Left ventricle myocardium superior (tissue), 1 donor: ENCODE results near the gene EML3. TPM values are rescaled to one million over a fixed set of nuclear protein-coding genes. Genes with fewer than 3 reads are reported as not detected.
"Not testable (repeated sequence)": the region's sequence is repeated elsewhere in the genome, so short reads cannot be mapped to it uniquely, and the experiment has no call there.

ENCODE experiments used
- ATAC-seq: fragments of 200-7000 bp; cut with Tn5 transposase; one replicate; pipeline ENCODE4 v1.9.1; 2020; ENCODE audit warnings: mild to moderate bottlenecking, moderate library complexity
- DNase-seq: peaks from one replicate; pipeline ENCODE4 v3.0.0-alpha.2; 2020
- intact Hi-C: fragments of 100-400 bp; cut with micrococcal nuclease; formaldehyde crosslinking; loops from one replicate; pipeline ENCODE4 v1.11.0; 2022
- total RNA-seq: library from RNA; stranded (reverse); fragmentation: NEBNext Ultra II Directional; extraction: Animal tissue kit (Norgen Biotek cat#: 25700); gene quantifications from one replicate; pipeline ENCODE4 v1.2.1, GENCODE V29; 2021
- donor health status: DM: no; HTN: yes; CAD: no; lungs with severe emphysema.

EML3 gene
- total RNA-seq, 1 donor from 2014 or later = 12.9 TPM

GRCh38 chr11:62622476-62623089 lies 10.0 kb upstream of the EML3 start:
- no peak for DNase-seq
- intact Hi-C loops = no loop called here

GRCh38 chr11:62621567-62622470 lies 9.2 kb upstream of the EML3 start, which contains the start of gene B3GAT3:
Gene B3GAT3 (minus strand): TSS chr11:62621986. CDS start chr11:62621947, 39 bp downstream.
- intact Hi-C loops = no loop called here
- peak; percentile 99 for DNase-seq
- peak; percentile 99 for ATAC-seq

More at GRCh38 chr11:62622476-62623089, 10.0 kb upstream of the EML3 start:
- no peak for ATAC-seq

- intact Hi-C loops = no loop called here
- no peak for ATAC-seq
- no peak for DNase-seq
These were observed 8.5 kb upstream of the EML3 start for GRCh38 chr11:62621027-62621566.

- ATAC-seq, intact Hi-C loops, DNase-seq: not testable (repeated sequence)
These were observed 4.4 kb upstream of the EML3 start for GRCh38 chr11:62616957-62617356.

GRCh38 chr11:62615521-62615920 lies 2.9 kb upstream of the EML3 start:
- intact Hi-C loops = no loop called here
- ATAC-seq (no peak), DNase-seq (no peak)

GRCh38 chr11:62614275-62614674 lies 1.7 kb upstream of the EML3 start:
- intact Hi-C loops = no loop called here
- no peak for DNase-seq
- no peak for ATAC-seq

- DNase-seq = no peak
- intact Hi-C loops = no loop called here
- peak; percentile 2 for ATAC-seq
These were observed 760 bp upstream of the EML3 start for GRCh38 chr11:62613291-62613778.

- peak; percentile 4 for ATAC-seq
- intact Hi-C loops = no loop called here
These were observed 740 bp downstream of the EML3 start for GRCh38 chr11:62611705-62612365.

GRCh38 chr11:62610814-62611704 lies 1.5 kb downstream of the EML3 start:
- no peak for ATAC-seq
- no peak for DNase-seq
- intact Hi-C loops = no loop called here

More at GRCh38 chr11:62611705-62612365, 740 bp downstream of the EML3 start:
- DNase-seq = peak; percentile 55

GRCh38 chr11:62610403-62610802 lies 2.2 kb downstream of the EML3 start:
- intact Hi-C loops = no loop called here
- ATAC-seq (no peak), DNase-seq (no peak)

- ATAC-seq (no peak), DNase-seq (peak; percentile 7)
- intact Hi-C loops = no loop called here
These were observed 3.8 kb downstream of the EML3 start for GRCh38 chr11:62608776-62609175.

- peak; percentile 20 for DNase-seq
- intact Hi-C loops = no loop called here
- ATAC-seq = no peak
These were observed 4.9 kb downstream of the EML3 start for GRCh38 chr11:62607714-62608113.

GRCh38 chr11:62605902-62606301 lies 6.7 kb downstream of the EML3 start:
- DNase-seq (peak; percentile 21), ATAC-seq (no peak)
- intact Hi-C loops = no loop called here

GRCh38 chr11:62605467-62605866 lies 7.1 kb downstream of the EML3 start:
- ATAC-seq (no peak), DNase-seq (peak; percentile 9)
- intact Hi-C loops = no loop called here

GRCh38 chr11:62604460-62605120 lies 8.0 kb downstream of the EML3 start:
- intact Hi-C loops = no loop called here
- DNase-seq (peak; percentile 25), ATAC-seq (no peak)

GRCh38 chr11:62603776-62604299 lies 8.7 kb downstream of the EML3 start:
- ATAC-seq (no peak), DNase-seq (peak; percentile 22)
- intact Hi-C loops = no loop called here

GRCh38 chr11:62603072-62603408 lies 9.5 kb downstream of the EML3 start:
- intact Hi-C loops = no loop called here
- DNase-seq (no peak), ATAC-seq (no peak)
